ENCODE data around the gene CXorf49.

The CXorf49 gene

GRCh38 chrX:71668248-71668595 lies 49.9 kb downstream of the CXorf49 start:
- TF ChIP-seq CTCF (IDR thresholded peaks at IDR 0.05; ENCODE audit: borderline replicate concordance, insufficient read depth, low read depth, low read length) = no peak

GRCh38 chrX:71667328-71668247 lies 50.5 kb downstream of the CXorf49 start, which contains the start of gene LOC101059915:
TSS of gene LOC101059915 (plus strand) at chrX:71667546.
- no peak for TF ChIP-seq CTCF (IDR thresholded peaks at IDR 0.05; ENCODE audit: borderline replicate concordance, insufficient read depth, low read depth, low read length)
- H3K4me3 ChIP-seq (ENCODE audit: low read depth, low read length) = no peak within 1 kb of the TSS

More at GRCh38 chrX:71668248-71668595, 49.9 kb downstream of the CXorf49 start:
- no peak overlapping the region for H3K4me3 ChIP-seq (ENCODE audit: low read depth, low read length)

GRCh38 chrX:71666240-71667223 lies 51.6 kb downstream of the CXorf49 start:
- no peak overlapping the region for H3K4me3 ChIP-seq (ENCODE audit: low read depth, low read length)
- no peak for TF ChIP-seq CTCF (IDR thresholded peaks at IDR 0.05; ENCODE audit: borderline replicate concordance, insufficient read depth, low read depth, low read length)

- H3K4me3 ChIP-seq (ENCODE audit: low read depth, low read length) = no peak overlapping the region
- TF ChIP-seq CTCF (IDR thresholded peaks at IDR 0.05; ENCODE audit: borderline replicate concordance, insufficient read depth, low read depth, low read length) = no peak
Observed at GRCh38 chrX:71665747-71666146, 52.3 kb downstream of the CXorf49 start.

- TF ChIP-seq CTCF (IDR thresholded peaks at IDR 0.05; ENCODE audit: borderline replicate concordance, insufficient read depth, low read depth, low read length) = no peak
- no peak overlapping the region for H3K4me3 ChIP-seq (ENCODE audit: low read depth, low read length)
Observed at GRCh38 chrX:71664889-71665491, 53.1 kb downstream of the CXorf49 start.
